GM21447 (cell line): ENCODE results near the gene TUBGCP2.

Source experiments
- ATAC-seq: cut with Tn5 transposase; IDR thresholded peaks from one replicate; pipeline ENCODE4 v1.9.1; 2021; ENCODE audit not compliant: unreplicated experiment

Gene TUBGCP2

GRCh38 chr10:133306941-133307379, 1.7 kb downstream of the TUBGCP2 start:
- ATAC-seq: no peak

- ATAC-seq: no peak
These were observed 2.6 kb downstream of the TUBGCP2 start for GRCh38 chr10:133306097-133306476.

- no peak for ATAC-seq
These were observed 5.5 kb downstream of the TUBGCP2 start for GRCh38 chr10:133303206-133303605.

GRCh38 chr10:133302230-133302629, 6.4 kb downstream of the TUBGCP2 start:
- no peak for ATAC-seq

- no peak for ATAC-seq
These were observed 8.9 kb downstream of the TUBGCP2 start for GRCh38 chr10:133299738-133300137.

GRCh38 chr10:133299224-133299623, 9.4 kb downstream of the TUBGCP2 start:
- no peak for ATAC-seq

- no peak for ATAC-seq
These were observed 10.2 kb downstream of the TUBGCP2 start for GRCh38 chr10:133298466-133298865.

GRCh38 chr10:133297504-133297903, 11.2 kb downstream of the TUBGCP2 start:
- no peak for ATAC-seq

- no peak for ATAC-seq
These were observed 13.0 kb downstream of the TUBGCP2 start for GRCh38 chr10:133295426-133296320.

- no peak for ATAC-seq
These were observed 14.5 kb downstream of the TUBGCP2 start for GRCh38 chr10:133294189-133294588.

- no peak for ATAC-seq
These were observed 14.9 kb downstream of the TUBGCP2 start for GRCh38 chr10:133293810-133294119.

- no peak for ATAC-seq
These were observed 15.5 kb downstream of the TUBGCP2 start for GRCh38 chr10:133292919-133293809.

GRCh38 chr10:133289761-133290160, 18.9 kb downstream of the TUBGCP2 start:
- no peak for ATAC-seq

GRCh38 chr10:133287832-133288500, 20.7 kb downstream of the TUBGCP2 start:
- ATAC-seq: no peak

- no peak for ATAC-seq
These were observed 22.3 kb downstream of the TUBGCP2 start for GRCh38 chr10:133286366-133286765.

GRCh38 chr10:133285217-133285616, 23.5 kb downstream of the TUBGCP2 start:
- no peak for ATAC-seq

GRCh38 chr10:133283931-133284330, 24.7 kb downstream of the TUBGCP2 start:
- no peak for ATAC-seq

- ATAC-seq: no peak
These were observed 25.8 kb downstream of the TUBGCP2 start for GRCh38 chr10:133282846-133283390.

- no peak for ATAC-seq
These were observed 26.9 kb downstream of the TUBGCP2 start for GRCh38 chr10:133281628-133282372.

- no peak for ATAC-seq
These were observed 27.6 kb downstream of the TUBGCP2 start for GRCh38 chr10:133281084-133281483.
